MM.1S (cell line): Measurements from ENCODE around the gene KCNH2.

Experiments
- DNase-seq: peaks from one replicate; pipeline ENCODE4 v3.0.0-alpha.2; 2015
- H2AFZ ChIP-seq: fragments of 300-600 bp; sonication (generic); 2 replicates; pipeline ENCODE4 v1.6.0; 2016; ENCODE audit warnings: antibody characterized with exemption, low read length
- H3F3A ChIP-seq: fragments of 300-600 bp; sonication (generic); 2 replicates; pipeline ENCODE4 v1.6.1; 2016; ENCODE audit warnings: mild to moderate bottlenecking, antibody characterized with exemption, low read length, moderate library complexity, mixed read lengths; ENCODE audit not compliant: insufficient read depth
- H3K27ac ChIP-seq: fragments of 300-600 bp; sonication (generic); 2 replicates; pipeline ENCODE4 v1.5.1; 2016; ENCODE audit warnings: mild to moderate bottlenecking, low read length
- H3K27me3 ChIP-seq: fragments of 300-600 bp; sonication (generic); replicated peaks from 2 replicates; pipeline ENCODE4 v1.6.0; 2016; ENCODE audit warnings: low read length; ENCODE audit not compliant: insufficient read depth
- H3K36me3 ChIP-seq: fragments of 300-600 bp; sonication (generic); replicated peaks from 2 replicates; pipeline ENCODE4 v1.6.1; 2016; ENCODE audit warnings: mild to moderate bottlenecking, low read length, mixed read lengths; ENCODE audit not compliant: insufficient read depth
- H3K4me1 ChIP-seq: fragments of 300-600 bp; sonication (generic); 2 replicates; pipeline ENCODE4 v1.6.1; 2016; ENCODE audit warnings: low read length, mixed read lengths
- H3K4me2 ChIP-seq: fragments of 300-600 bp; sonication (generic); 2 replicates; pipeline ENCODE4 v1.6.0; 2016; ENCODE audit warnings: low read depth, low read length
- H3K4me3 ChIP-seq: fragments of 300-600 bp; sonication (generic); 2 replicates; pipeline ENCODE4 v1.5.1; 2016; ENCODE audit warnings: low read length, mixed read lengths
- H3K79me2 ChIP-seq: fragments of 300-600 bp; sonication (generic); 2 replicates; pipeline ENCODE4 v1.6.1; 2016; ENCODE audit warnings: mixed run types, low read length, mixed read lengths
- H3K9ac ChIP-seq: fragments of 300-600 bp; sonication (generic); 2 replicates; pipeline ENCODE4 v1.6.1; 2016; ENCODE audit warnings: low read length, mixed read lengths
- H3K9me2 ChIP-seq: fragments of 300-600 bp; sonication (generic); replicated peaks from 2 replicates; pipeline ENCODE4 v1.6.1; 2016; ENCODE audit warnings: mild to moderate bottlenecking, low read length, mixed read lengths; ENCODE audit not compliant: insufficient read depth
- H3K9me3 ChIP-seq: fragments of 300-600 bp; sonication (generic); replicated peaks from 2 replicates; pipeline ENCODE4 v1.6.1; 2016; ENCODE audit warnings: mild to moderate bottlenecking, low read length, mixed read lengths; ENCODE audit not compliant: insufficient read depth
- H4K20me1 ChIP-seq: fragments of 300-600 bp; sonication (generic); 2 replicates; pipeline ENCODE4 v1.6.1; 2016; ENCODE audit warnings: mild to moderate bottlenecking, low read length, moderate library complexity, mixed read lengths; ENCODE audit not compliant: insufficient read depth
- EZH2 ChIP-seq: fragments of 300-600 bp; sonication (generic); optimal IDR thresholded peaks from 2 replicates; pipeline ENCODE3; 2017; ENCODE audit warnings: low read depth, mild to moderate bottlenecking, antibody characterized with exemption, low read length, mixed read lengths
- EZH2phosphoT487 ChIP-seq: fragments of 300-600 bp; sonication (generic); IDR thresholded peaks from 2 replicates; pipeline ENCODE4 v1.6.1; 2018; ENCODE audit warnings: antibody characterized with exemption, low read length
- TF ChIP-seq, protein P1 (sequence below): fragments of 300-600 bp; sonication (generic); IDR thresholded peaks from 2 replicates; pipeline ENCODE4 v1.5.1; 2016; ENCODE audit warnings: antibody characterized with exemption, low read length, mixed read lengths

The KCNH2 gene

DNA sequence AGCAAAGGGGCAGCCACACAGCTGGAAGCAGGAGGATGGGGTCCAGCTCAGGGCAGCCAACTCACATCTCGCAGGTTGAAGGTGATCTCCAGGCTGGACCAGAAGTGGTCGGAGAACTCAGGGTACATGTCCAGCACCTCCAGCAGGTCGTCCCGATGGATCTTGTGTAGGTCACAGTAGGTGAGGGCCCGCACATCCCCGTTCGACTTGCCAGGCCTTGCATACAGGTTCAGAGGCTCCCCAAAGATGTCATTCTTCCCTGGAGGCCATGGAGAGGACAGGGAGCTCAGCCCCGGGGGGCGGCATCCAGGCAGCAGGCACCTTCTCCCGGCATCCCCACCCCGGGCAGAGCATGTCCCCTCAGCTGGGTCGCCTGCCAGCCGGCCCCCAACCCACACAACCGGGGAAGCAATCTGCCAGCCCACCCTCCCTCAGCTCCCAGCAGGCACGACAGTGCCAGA, 29.3 kb downstream of the KCNH2 start:
- H3K9ac ChIP-seq = no peak overlapping the region
- TF ChIP-seq EZH2 = no peak
- no peak for TF ChIP-seq EZH2phosphoT487
- TF ChIP-seq, protein P1, sequence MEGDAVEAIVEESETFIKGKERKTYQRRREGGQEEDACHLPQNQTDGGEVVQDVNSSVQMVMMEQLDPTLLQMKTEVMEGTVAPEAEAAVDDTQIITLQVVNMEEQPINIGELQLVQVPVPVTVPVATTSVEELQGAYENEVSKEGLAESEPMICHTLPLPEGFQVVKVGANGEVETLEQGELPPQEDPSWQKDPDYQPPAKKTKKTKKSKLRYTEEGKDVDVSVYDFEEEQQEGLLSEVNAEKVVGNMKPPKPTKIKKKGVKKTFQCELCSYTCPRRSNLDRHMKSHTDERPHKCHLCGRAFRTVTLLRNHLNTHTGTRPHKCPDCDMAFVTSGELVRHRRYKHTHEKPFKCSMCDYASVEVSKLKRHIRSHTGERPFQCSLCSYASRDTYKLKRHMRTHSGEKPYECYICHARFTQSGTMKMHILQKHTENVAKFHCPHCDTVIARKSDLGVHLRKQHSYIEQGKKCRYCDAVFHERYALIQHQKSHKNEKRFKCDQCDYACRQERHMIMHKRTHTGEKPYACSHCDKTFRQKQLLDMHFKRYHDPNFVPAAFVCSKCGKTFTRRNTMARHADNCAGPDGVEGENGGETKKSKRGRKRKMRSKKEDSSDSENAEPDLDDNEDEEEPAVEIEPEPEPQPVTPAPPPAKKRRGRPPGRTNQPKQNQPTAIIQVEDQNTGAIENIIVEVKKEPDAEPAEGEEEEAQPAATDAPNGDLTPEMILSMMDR = no peak
- no peak overlapping the region for H2AFZ ChIP-seq
- H4K20me1 ChIP-seq = no peaks in the 10 kb centered on the region
- no peaks in the 10 kb centered on the region for H3K9me3 ChIP-seq
- no peak overlapping the region for H3K27ac ChIP-seq
- H3K4me3 ChIP-seq = no peak overlapping the region
- DNase-seq = no peak
- H3K27me3 ChIP-seq = no peaks in the 10 kb centered on the region
- no peak overlapping the region for H3K4me2 ChIP-seq
- H3K4me1 ChIP-seq = no peaks in the 10 kb centered on the region
- H3K36me3 ChIP-seq = no peaks in the 10 kb centered on the region
- no peaks in the 10 kb centered on the region for H3K79me2 ChIP-seq
- H3K9me2 ChIP-seq = no peaks in the 10 kb centered on the region
- no peaks in the 10 kb centered on the region for H3F3A ChIP-seq

DNA sequence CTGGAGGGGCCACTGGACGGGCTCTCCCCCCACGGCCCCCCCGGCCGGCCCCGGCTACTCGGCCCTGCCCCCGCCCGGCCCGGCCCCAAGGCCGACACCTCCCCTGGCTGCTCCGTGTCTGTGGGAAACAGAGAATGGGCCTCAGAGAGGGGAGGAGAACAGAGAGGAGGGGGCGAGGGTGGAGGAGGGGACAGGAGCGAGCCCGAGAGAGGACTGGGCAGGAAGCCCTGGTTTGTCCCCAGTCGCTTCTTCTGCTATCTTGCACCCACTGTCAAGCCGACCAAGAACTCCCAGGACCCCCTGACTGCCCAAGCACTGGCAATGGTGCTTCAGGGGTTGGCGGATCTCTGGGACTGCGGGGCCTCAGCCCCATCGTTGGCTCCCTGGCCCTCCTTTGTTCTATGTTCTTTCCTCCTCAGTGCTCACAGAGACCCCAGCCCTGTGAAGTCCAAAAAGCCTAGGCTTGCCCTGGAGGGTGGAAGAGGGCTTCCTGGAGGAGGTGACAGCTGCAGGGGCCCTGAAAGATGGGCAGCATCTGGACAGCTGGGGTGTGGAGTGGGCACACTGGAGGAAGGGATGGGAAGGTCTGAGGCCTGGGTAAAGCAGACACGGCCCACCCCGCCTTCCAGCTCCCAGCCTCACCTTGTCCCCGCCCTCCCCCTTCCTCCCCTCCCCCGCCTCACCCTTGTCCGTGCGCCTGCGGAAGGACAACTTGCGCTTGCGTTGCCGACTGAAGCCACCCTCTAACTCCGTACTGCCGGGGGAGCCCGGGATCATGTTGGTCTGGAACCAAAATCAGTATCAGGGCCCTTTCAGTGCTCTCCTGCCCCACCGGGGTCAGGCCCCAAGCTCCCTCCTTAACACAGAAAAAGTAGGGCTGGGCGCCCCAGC, 30.1 kb downstream of the KCNH2 start:
- Histone ChIP-seq H4K20me1 (no peaks in the 10 kb centered on the region), H3K4me2 (no peak overlapping the region), H3F3A (no peaks in the 10 kb centered on the region), H3K4me3 (no peak overlapping the region), H2AFZ (no peak overlapping the region), H3K9ac (no peak overlapping the region), H3K27ac (no peak overlapping the region), H3K36me3 (no peaks in the 10 kb centered on the region), H3K27me3 (no peaks in the 10 kb centered on the region), H3K9me3 (no peaks in the 10 kb centered on the region), H3K79me2 (no peaks in the 10 kb centered on the region), H3K9me2 (no peaks in the 10 kb centered on the region), H3K4me1 (no peaks in the 10 kb centered on the region)
- no peak for DNase-seq
- TF ChIP-seq EZH2 (no peak), EZH2phosphoT487 (no peak)
- TF ChIP-seq, protein P1 = no peak

DNA sequence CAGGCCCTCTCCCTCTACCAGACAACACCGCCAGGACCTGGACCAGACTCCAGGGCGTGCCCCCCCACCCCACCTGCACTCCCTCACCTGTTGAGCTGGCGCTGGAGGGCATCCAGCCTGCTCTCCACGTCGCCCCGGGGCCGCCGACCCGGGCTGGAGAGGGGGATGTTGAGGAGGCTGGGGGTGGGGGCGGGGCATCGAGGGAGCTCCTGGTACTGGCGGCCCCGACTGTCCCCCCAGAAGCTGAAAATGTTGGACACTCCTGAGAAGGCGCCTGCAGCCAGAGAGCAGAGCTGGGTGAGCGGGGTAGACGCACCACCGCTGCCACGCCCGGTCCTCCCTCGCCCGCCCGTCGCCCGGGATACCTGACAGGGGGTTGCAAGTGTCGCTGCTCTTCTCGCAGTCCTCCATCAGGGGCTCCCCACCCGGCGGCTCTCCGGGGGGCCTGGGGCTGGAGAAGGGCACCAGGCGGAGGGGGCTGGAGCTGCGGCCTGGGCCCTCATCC, 30.8 kb downstream of the KCNH2 start:
- Histone ChIP-seq H3K4me2 (no peak overlapping the region), H3K27ac (no peak overlapping the region), H3K4me1 (peaks cover 6% of the 10 kb centered on the region), H3K79me2 (no peaks in the 10 kb centered on the region), H3K9me2 (no peaks in the 10 kb centered on the region), H3K27me3 (no peaks in the 10 kb centered on the region), H3K9ac (no peak overlapping the region), H3K4me3 (no peak overlapping the region), H4K20me1 (no peaks in the 10 kb centered on the region), H3K9me3 (no peaks in the 10 kb centered on the region), H3K36me3 (no peaks in the 10 kb centered on the region), H3F3A (no peaks in the 10 kb centered on the region), H2AFZ (no peak overlapping the region)
- no peak for DNase-seq
- TF ChIP-seq EZH2phosphoT487 (no peak), EZH2 (no peak)
- TF ChIP-seq, protein P1 = no peak
